CD4-positive, CD25-positive, alpha-beta regulatory T cell (primary cell): ENCODE results near the gene KIFAP3. TPM values are rescaled to one million over a fixed set of nuclear protein-coding genes. Genes with fewer than 3 reads are reported as not detected.
"Not testable (repeated sequence)": the region's sequence is repeated elsewhere in the genome, so short reads cannot be mapped to it uniquely, and the experiment has no call there.

Source experiments
- ATAC-seq, 2 donors: fragments of 150-1000 bp; cut with Tn5 transposase; one replicate each; pipeline ENCODE4 v1.10.0; 2021; ENCODE audit warnings: low read depth in 2 of 2, moderate number of reproducible peaks in 2 of 2, moderate library complexity in 1 of 2
- DNase-seq, 3 donors: peaks; one replicate each; pipeline versions ENCODE4 v3.0.0 to v3.0.0-alpha.2; 2012 to 2022; ENCODE audit warnings: mixed read lengths in 1 of 3
- H3K27ac ChIP-seq: one replicate; pipeline ENCODE4 v1.7.0; 2013; ENCODE audit warnings: mild to moderate bottlenecking, low read length; ENCODE audit not compliant: insufficient read depth, poor library complexity, severe bottlenecking
- H3K27me3 ChIP-seq: one replicate; pipeline ENCODE4 v1.7.0; 2013; ENCODE audit warnings: low read length; ENCODE audit not compliant: control insufficient read depth, insufficient read depth
- H3K36me3 ChIP-seq: one replicate; pipeline ENCODE4 v1.7.0; 2013; ENCODE audit warnings: mild to moderate bottlenecking, low read length, moderate library complexity; ENCODE audit not compliant: control insufficient read depth, insufficient read depth
- H3K4me1 ChIP-seq: 2 replicates; pipeline ENCODE4 v1.7.0; 2013; ENCODE audit warnings: mild to moderate bottlenecking, low read length; ENCODE audit not compliant: insufficient read depth, control insufficient read depth, poor library complexity, severe bottlenecking
- H3K4me3 ChIP-seq: one replicate; pipeline ENCODE4 v1.7.0; 2013; ENCODE audit warnings: low read depth, mild to moderate bottlenecking, low read length, moderate library complexity
- H3K9me3 ChIP-seq, 2 experiments: 1 replicate in 1 of 2; 2 replicates in 1 of 2; pipeline ENCODE4 v1.7.0; 2013; ENCODE audit warnings: low read length in 2 of 2, mild to moderate bottlenecking in 1 of 2, moderate library complexity in 1 of 2; ENCODE audit not compliant: control insufficient read depth in 2 of 2
- H3K27ac Mint-ChIP-seq, 3 donors: one replicate each; pipeline ENCODE4 v1.8.0; 2020 to 2022; ENCODE audit warnings: mild to moderate bottlenecking in 3 of 3, mixed read lengths in 3 of 3, moderate library complexity in 2 of 3
- H3K27me3 Mint-ChIP-seq: one replicate; pipeline ENCODE4 v1.8.0; 2022; ENCODE audit warnings: mild to moderate bottlenecking, mixed read lengths
- H3K36me3 Mint-ChIP-seq: one replicate; pipeline ENCODE4 v1.8.0; 2020; ENCODE audit warnings: mixed read lengths
- H3K4me1 Mint-ChIP-seq, 4 donors: one replicate each; pipeline ENCODE4 v1.8.0; 2020 to 2022; ENCODE audit warnings: mixed read lengths in 4 of 4, mild to moderate bottlenecking in 1 of 4
- H3K4me3 Mint-ChIP-seq, 4 donors: one replicate each; pipeline ENCODE4 v1.8.0; 2020 to 2022; ENCODE audit warnings: mild to moderate bottlenecking in 4 of 4, mixed read lengths in 4 of 4, moderate library complexity in 3 of 4
- H3K9me3 Mint-ChIP-seq, 7 donors: one replicate each; pipeline ENCODE4 v1.8.0; 2020 to 2022; ENCODE audit warnings: mixed read lengths in 7 of 7, mild to moderate bottlenecking in 3 of 7, moderate library complexity in 2 of 7
- polyA plus RNA-seq, 4 donors: library from polyadenylated mRNA; unstranded; fragments of 300-500 nt; fragmentation: Illumina TruSeq; gene quantifications; one replicate each; pipeline ENCODE4 v1.2.3, GENCODE V29; 2021
- total RNA-seq: library from RNA; stranded (reverse); gene quantifications from one replicate; pipeline ENCODE4 v1.2.3, GENCODE V29; 2022

The KIFAP3 gene
- total and polyA plus RNA-seq, 5 donors from 2014 or later, result 12.8 to 21.9 (median 18.0) TPM

GRCh38 chr1:169918220-169918619, 156.3 kb downstream of the KIFAP3 start:
- not testable (repeated sequence) for DNase-seq, H3K4me3 Mint-ChIP-seq, H3K27me3 Mint-ChIP-seq, H3K27me3 ChIP-seq, H3K36me3 ChIP-seq, H3K27ac Mint-ChIP-seq, H3K27ac ChIP-seq, H3K4me1 ChIP-seq, H3K9me3 ChIP-seq, ATAC-seq, H3K4me3 ChIP-seq, H3K4me1 Mint-ChIP-seq, H3K9me3 Mint-ChIP-seq
- H3K36me3 Mint-ChIP-seq, result peaks cover 24% of the 10 kb centered on the region

- Histone ChIP-seq H3K4me1 (no peaks in the 10 kb centered on the region), H3K36me3 (no peaks in the 10 kb centered on the region), H3K4me3 (no peak overlapping the region), H3K27ac (no peak overlapping the region), H3K27me3 (no peaks in the 10 kb centered on the region), H3K9me3 (no peaks in the 10 kb centered on the region)
- peaks cover 21% of the 10 kb centered on the region for H3K36me3 Mint-ChIP-seq
- H3K9me3 Mint-ChIP-seq, result peaks cover 0 to 4% (median 0%) of the 10 kb centered on the region in 7 donors
- DNase-seq (no peak), ATAC-seq (no peak)
- no peak overlapping the region for H3K4me3 Mint-ChIP-seq
- no peak overlapping the region for H3K27ac Mint-ChIP-seq
- H3K4me1 Mint-ChIP-seq, result peaks cover 0 to 7% (median 4%) of the 10 kb centered on the region in 4 donors
- H3K27me3 Mint-ChIP-seq, result no peaks in the 10 kb centered on the region
Observed at GRCh38 chr1:169915150-169915549, 159.3 kb downstream of the KIFAP3 start.

GRCh38 chr1:169914531-169914930, 160.0 kb downstream of the KIFAP3 start:
- H3K4me3 ChIP-seq, result no peak overlapping the region
- Mint-ChIP-seq H3K36me3 (peaks cover 21% of the 10 kb centered on the region), H3K4me3 (no peak overlapping the region), H3K9me3 (peaks cover 0 to 4% (median 0%) of the 10 kb centered on the region in 7 donors), H3K4me1 (peaks cover 0 to 7% (median 4%) of the 10 kb centered on the region in 4 donors), H3K27ac (peak overlapping the region in 1 of 3 donors; percentile 42), H3K27me3 (no peaks in the 10 kb centered on the region)
- H3K4me1 ChIP-seq, result no peaks in the 10 kb centered on the region
- ATAC-seq (no peak), DNase-seq (no peak)
- H3K9me3 ChIP-seq, result no peaks in the 10 kb centered on the region
- no peaks in the 10 kb centered on the region for H3K36me3 ChIP-seq
- no peak overlapping the region for H3K27ac ChIP-seq
- H3K27me3 ChIP-seq, result no peaks in the 10 kb centered on the region

GRCh38 chr1:169909499-169909898, 165.0 kb downstream of the KIFAP3 start:
- Histone ChIP-seq H3K4me3 (no peak overlapping the region), H3K4me1 (no peaks in the 10 kb centered on the region), H3K9me3 (no peaks in the 10 kb centered on the region), H3K27me3 (no peaks in the 10 kb centered on the region), H3K27ac (no peak overlapping the region), H3K36me3 (no peaks in the 10 kb centered on the region)
- H3K4me1 Mint-ChIP-seq, result peaks cover 9 to 21% (median 14%) of the 10 kb centered on the region in 4 donors
- no peaks in the 10 kb centered on the region for H3K27me3 Mint-ChIP-seq
- H3K4me3 Mint-ChIP-seq, result no peak overlapping the region
- DNase-seq (no peak), ATAC-seq (no peak)
- H3K27ac Mint-ChIP-seq, result peak overlapping the region in 1 of 3 donors; percentile 1
- H3K36me3 Mint-ChIP-seq, result peaks cover 11% of the 10 kb centered on the region
- peaks cover 0 to 6% (median 0%) of the 10 kb centered on the region in 7 donors for H3K9me3 Mint-ChIP-seq

- ATAC-seq (no peak), DNase-seq (no peak)
- Histone ChIP-seq H3K4me3 (no peak overlapping the region), H3K36me3 (no peaks in the 10 kb centered on the region), H3K27ac (no peak overlapping the region), H3K4me1 (peaks cover 13% of the 10 kb centered on the region), H3K9me3 (no peaks in the 10 kb centered on the region), H3K27me3 (no peaks in the 10 kb centered on the region)
- Mint-ChIP-seq H3K36me3 (no peaks in the 10 kb centered on the region), H3K27ac (no peak overlapping the region), H3K9me3 (peaks cover 0 to 3% (median 0%) of the 10 kb centered on the region in 7 donors), H3K4me3 (peak overlapping the region in 1 of 4 donors; percentile 13), H3K27me3 (peaks cover 8% of the 10 kb centered on the region), H3K4me1 (peaks cover 15 to 39% (median 22%) of the 10 kb centered on the region in 4 donors)
Observed at GRCh38 chr1:169906938-169907337, 167.6 kb downstream of the KIFAP3 start.

- Mint-ChIP-seq H3K4me1 (peaks cover 15 to 36% (median 22%) of the 10 kb centered on the region in 4 donors), H3K27ac (peak overlapping the region in 1 of 3 donors; percentile 52), H3K4me3 (peak overlapping the region in 1 of 4 donors; percentile 16), H3K27me3 (peaks cover 16% of the 10 kb centered on the region), H3K9me3 (peaks cover 0 to 2% (median 0%) of the 10 kb centered on the region in 7 donors), H3K36me3 (no peaks in the 10 kb centered on the region)
- no peak for ATAC-seq
- no peak overlapping the region for H3K4me3 ChIP-seq
- H3K27me3 ChIP-seq, result no peaks in the 10 kb centered on the region
- H3K9me3 ChIP-seq, result no peaks in the 10 kb centered on the region
- H3K27ac ChIP-seq, result no peak overlapping the region
- DNase-seq, result no peak
- peaks cover 13% of the 10 kb centered on the region for H3K4me1 ChIP-seq
- H3K36me3 ChIP-seq, result no peaks in the 10 kb centered on the region
Observed at GRCh38 chr1:169904834-169905233, 169.7 kb downstream of the KIFAP3 start.

- Mint-ChIP-seq H3K36me3 (no peaks in the 10 kb centered on the region), H3K4me1 (peaks cover 8 to 22% (median 10%) of the 10 kb centered on the region in 4 donors), H3K27ac (peak overlapping the region in 2 of 3 donors; percentile 0 to 16), H3K4me3 (peak overlapping the region; percentile 7 to 45 (median 22)), H3K27me3 (peaks cover 24% of the 10 kb centered on the region), H3K9me3 (peaks cover 0 to 2% (median 0%) of the 10 kb centered on the region in 7 donors)
- ATAC-seq, result peak; percentile 34 to 37
- Histone ChIP-seq H3K27ac (no peak overlapping the region), H3K27me3 (peaks cover 7% of the 10 kb centered on the region), H3K9me3 (no peaks in the 10 kb centered on the region), H3K36me3 (no peaks in the 10 kb centered on the region), H3K4me1 (peaks cover 13% of the 10 kb centered on the region), H3K4me3 (peak overlapping the region; percentile 57)
- DNase-seq, result peak in 1 of 3 donors; percentile 31
Observed at GRCh38 chr1:169902751-169903150, 171.7 kb downstream of the KIFAP3 start.

GRCh38 chr1:169901115-169901514, 173.4 kb downstream of the KIFAP3 start:
- peaks cover 8 to 22% (median 10%) of the 10 kb centered on the region in 4 donors for H3K4me1 Mint-ChIP-seq

More at GRCh38 chr1:169901115-169901514, 173.4 kb downstream of the KIFAP3 start:
- no peak overlapping the region for H3K4me3 ChIP-seq
- DNase-seq, result no peak
- no peak overlapping the region for H3K27ac Mint-ChIP-seq
- peaks cover 0 to 2% (median 0%) of the 10 kb centered on the region in 7 donors for H3K9me3 Mint-ChIP-seq
- H3K4me3 Mint-ChIP-seq, result no peak overlapping the region
- H3K27ac ChIP-seq, result no peak overlapping the region
- peaks cover 9% of the 10 kb centered on the region for H3K27me3 ChIP-seq
- ATAC-seq, result no peak
- H3K36me3 ChIP-seq, result no peaks in the 10 kb centered on the region
- H3K36me3 Mint-ChIP-seq, result no peaks in the 10 kb centered on the region
- peaks cover 34% of the 10 kb centered on the region for H3K27me3 Mint-ChIP-seq
- no peaks in the 10 kb centered on the region for H3K9me3 ChIP-seq
- H3K4me1 ChIP-seq, result peaks cover 13% of the 10 kb centered on the region
